Smooth muscle cell (in vitro differentiated cells): Measurements from ENCODE around the gene COIL. TPM values are rescaled to one million over a fixed set of nuclear protein-coding genes. Genes with fewer than 3 reads are reported as not detected.

Experiments used
- DNase-seq: peaks from one replicate; lab custom pipeline; 2025; ENCODE audit not compliant: unreplicated experiment; lab: John Stamatoyannopoulos, UW
- H2AFZ ChIP-seq: fragments of 200-600 bp; sonication (generic); 2 replicates; pipeline ENCODE4 v1.6.0; 2016; ENCODE audit warnings: antibody characterized with exemption, low read depth, mild to moderate bottlenecking
- H3F3A ChIP-seq: fragments of 200-600 bp; sonication (generic); 2 replicates; pipeline ENCODE4 v1.6.0; 2017; ENCODE audit warnings: antibody characterized with exemption, low read depth
- H3K27ac ChIP-seq: fragments of 200-600 bp; sonication (generic); 2 replicates; pipeline ENCODE4 v1.5.1; 2016; ENCODE audit warnings: low read depth, mild to moderate bottlenecking
- H3K27me3 ChIP-seq: fragments of 200-600 bp; sonication (generic); 2 replicates; pipeline ENCODE4 v1.6.1; 2016; ENCODE audit warnings: low read depth, mild to moderate bottlenecking
- H3K36me3 ChIP-seq: fragments of 200-600 bp; sonication (generic); 2 replicates; pipeline ENCODE4 v1.5.1; 2016; ENCODE audit warnings: low read depth
- H3K4me1 ChIP-seq: fragments of 200-600 bp; sonication (generic); 2 replicates; pipeline ENCODE4 v1.5.1; 2016; ENCODE audit warnings: low read depth
- H3K4me2 ChIP-seq: fragments of 200-600 bp; sonication (generic); 2 replicates; pipeline ENCODE4 v1.6.0; 2016; ENCODE audit warnings: mild to moderate bottlenecking
- H3K4me3 ChIP-seq: fragments of 200-600 bp; sonication (generic); 2 replicates; pipeline ENCODE4 v1.5.1; 2016; ENCODE audit warnings: mild to moderate bottlenecking
- H3K79me2 ChIP-seq: fragments of 200-600 bp; sonication (generic); 2 replicates; pipeline ENCODE4 v1.6.0; 2016; ENCODE audit warnings: low read depth, mild to moderate bottlenecking
- H3K9ac ChIP-seq: fragments of 200-600 bp; sonication (generic); 2 replicates; pipeline ENCODE4 v1.6.0; 2016; ENCODE audit warnings: low read depth
- H3K9me3 ChIP-seq: fragments of 200-600 bp; sonication (generic); replicated peaks from 2 replicates; pipeline ENCODE4 v1.5.1; 2016; ENCODE audit warnings: low read depth
- H4K20me1 ChIP-seq: fragments of 200-600 bp; sonication (generic); 2 replicates; pipeline ENCODE4 v1.6.0; 2016; ENCODE audit warnings: low read depth
- whole genome bisulfite sequencing: methylation state at CpG from one replicate; pipeline ENCODE4 v1.1.7; 2016; ENCODE audit warnings: low lambda C conversion rate; 5-methylcytosine and 5-hydroxymethylcytosine counted together
- polyA plus RNA-seq: library from polyadenylated mRNA; unstranded; fragments of >200 nt; fragmentation: Nextera tagmentation; extraction: Ambion mirVana; gene quantifications from 2 replicates; pipeline ENCODE4 v1.2.1, GENCODE V29; 2016
- total RNA-seq: library from RNA; depleted of rRNA; stranded (reverse); fragments of >200 nt; gene quantifications from 2 replicates; pipeline ENCODE4 v1.2.3, GENCODE V29; 2014
- TF ChIP-seq, protein P1 (sequence below): fragments of 200-600 bp; sonication (generic); IDR thresholded peaks from 2 replicates; pipeline ENCODE4 v1.5.1; 2017; ENCODE audit warnings: borderline replicate concordance, mild to moderate bottlenecking, antibody characterized with exemption; ENCODE audit not compliant: insufficient read depth, poor library complexity, severe bottlenecking

COIL gene
- total and polyA plus RNA-seq, 2 experiments from 2014 or later, result 15.5 to 30.3 TPM

DNA sequence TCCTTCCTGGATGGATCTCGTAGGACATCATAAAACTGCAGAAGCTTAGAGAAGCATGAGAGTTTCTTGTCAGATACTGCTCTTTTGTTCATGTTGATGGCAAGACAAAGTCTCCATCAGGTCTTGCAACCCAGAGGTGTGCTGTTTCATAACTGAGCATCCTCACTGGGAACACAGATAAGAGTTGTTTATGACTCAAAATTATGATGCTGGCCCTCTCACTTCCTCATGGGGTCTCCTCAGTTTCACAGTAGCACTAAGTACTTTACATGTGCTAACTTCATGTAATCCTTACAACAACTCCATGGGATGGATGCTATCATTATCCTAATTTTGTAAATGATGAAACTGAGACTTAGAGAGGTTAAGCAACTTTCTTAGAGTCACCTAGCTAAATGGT lies 31.5 kb upstream of the COIL start:
- Histone ChIP-seq H3K27me3 (no peaks in the 10 kb centered on the region), H4K20me1 (no peaks in the 10 kb centered on the region), H3F3A (no peaks in the 10 kb centered on the region), H3K79me2 (no peaks in the 10 kb centered on the region), H3K4me1 (no peaks in the 10 kb centered on the region), H3K27ac (no peak overlapping the region), H3K9me3 (no peaks in the 10 kb centered on the region), H2AFZ (no peak overlapping the region), H3K4me3 (no peak overlapping the region), H3K4me2 (no peak overlapping the region), H3K36me3 (no peaks in the 10 kb centered on the region), H3K9ac (no peak overlapping the region)
- no peak for DNase-seq
- TF ChIP-seq, protein P1, sequence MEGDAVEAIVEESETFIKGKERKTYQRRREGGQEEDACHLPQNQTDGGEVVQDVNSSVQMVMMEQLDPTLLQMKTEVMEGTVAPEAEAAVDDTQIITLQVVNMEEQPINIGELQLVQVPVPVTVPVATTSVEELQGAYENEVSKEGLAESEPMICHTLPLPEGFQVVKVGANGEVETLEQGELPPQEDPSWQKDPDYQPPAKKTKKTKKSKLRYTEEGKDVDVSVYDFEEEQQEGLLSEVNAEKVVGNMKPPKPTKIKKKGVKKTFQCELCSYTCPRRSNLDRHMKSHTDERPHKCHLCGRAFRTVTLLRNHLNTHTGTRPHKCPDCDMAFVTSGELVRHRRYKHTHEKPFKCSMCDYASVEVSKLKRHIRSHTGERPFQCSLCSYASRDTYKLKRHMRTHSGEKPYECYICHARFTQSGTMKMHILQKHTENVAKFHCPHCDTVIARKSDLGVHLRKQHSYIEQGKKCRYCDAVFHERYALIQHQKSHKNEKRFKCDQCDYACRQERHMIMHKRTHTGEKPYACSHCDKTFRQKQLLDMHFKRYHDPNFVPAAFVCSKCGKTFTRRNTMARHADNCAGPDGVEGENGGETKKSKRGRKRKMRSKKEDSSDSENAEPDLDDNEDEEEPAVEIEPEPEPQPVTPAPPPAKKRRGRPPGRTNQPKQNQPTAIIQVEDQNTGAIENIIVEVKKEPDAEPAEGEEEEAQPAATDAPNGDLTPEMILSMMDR, result no peak
- WGBS, result 35% methylated on average over 1 of the region's 1 CpG

DNA sequence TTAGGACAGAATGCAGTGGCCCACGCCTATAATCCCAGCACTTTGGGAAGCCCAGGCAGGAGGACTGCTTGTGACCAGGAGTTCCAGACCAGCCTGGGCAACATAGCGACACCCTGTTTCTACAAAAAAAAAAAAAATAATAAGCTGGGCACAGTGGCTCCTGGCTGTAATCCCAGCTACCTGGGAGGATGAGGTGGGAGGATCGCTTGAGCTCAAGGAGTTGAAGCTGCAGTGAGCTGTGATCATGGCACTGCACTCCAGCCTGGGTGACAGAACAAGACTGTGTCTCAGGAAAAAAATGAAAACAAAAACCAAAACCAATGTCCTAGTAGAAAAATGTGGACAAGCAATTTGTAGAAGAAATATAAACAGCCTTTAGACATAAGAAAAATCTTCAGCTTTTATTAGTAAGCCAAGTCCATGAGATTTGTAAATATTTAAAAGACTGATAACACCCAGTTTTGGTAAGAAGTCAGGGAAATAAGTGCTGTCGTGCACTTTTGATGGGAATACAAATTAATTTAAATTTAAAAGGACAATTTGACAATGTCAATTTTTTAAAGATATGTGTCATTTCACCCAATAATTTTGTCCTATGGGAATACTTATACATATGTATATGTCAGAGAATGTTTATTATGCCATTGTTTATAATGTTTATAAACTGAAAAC lies 28.2 kb upstream of the COIL start:
- Histone ChIP-seq H3K4me2 (no peak overlapping the region), H3K9me3 (no peaks in the 10 kb centered on the region), H3K27me3 (no peaks in the 10 kb centered on the region), H3K36me3 (no peaks in the 10 kb centered on the region), H3K4me3 (no peak overlapping the region), H3F3A (no peaks in the 10 kb centered on the region), H4K20me1 (no peaks in the 10 kb centered on the region), H3K9ac (no peak overlapping the region), H3K27ac (no peak overlapping the region), H2AFZ (no peak overlapping the region), H3K79me2 (no peaks in the 10 kb centered on the region), H3K4me1 (no peaks in the 10 kb centered on the region)
- TF ChIP-seq, protein P1, result no peak
- over 99% methylated on average over 4 of the region's 4 CpGs for WGBS
- DNase-seq, result no peak

DNA sequence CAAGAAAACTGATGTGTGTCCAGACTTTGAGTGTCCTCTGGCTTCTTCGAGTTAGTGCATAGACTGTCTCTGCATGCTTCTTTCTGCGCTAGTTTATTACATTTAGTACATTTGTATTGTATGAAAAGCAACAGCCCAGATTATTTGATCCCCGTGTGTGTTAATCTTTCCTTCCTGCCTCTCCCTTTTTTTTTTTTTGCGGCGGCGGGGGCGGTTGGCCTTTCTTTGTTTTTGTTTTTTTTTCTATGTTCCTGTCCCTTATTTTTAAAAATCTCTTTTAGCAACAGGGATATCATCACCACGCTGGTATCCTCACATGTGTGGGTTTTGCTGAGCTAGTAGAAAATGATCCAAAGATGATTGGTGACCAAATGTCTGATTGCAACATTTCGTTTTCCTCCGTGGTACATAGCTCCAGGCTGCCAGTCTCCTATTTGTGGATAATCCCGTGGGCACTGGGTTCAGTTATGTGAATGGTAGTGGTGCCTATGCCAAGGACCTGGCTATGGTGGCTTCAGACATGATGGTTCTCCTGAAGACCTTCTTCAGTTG lies 26.5 kb upstream of the COIL start:
- Histone ChIP-seq H3K79me2 (no peaks in the 10 kb centered on the region), H3K27ac (no peak overlapping the region), H3K9ac (no peak overlapping the region), H3K4me1 (peaks cover 9% of the 10 kb centered on the region), H3K4me2 (no peak overlapping the region), H3K27me3 (no peaks in the 10 kb centered on the region), H3K9me3 (no peaks in the 10 kb centered on the region), H3K36me3 (no peaks in the 10 kb centered on the region), H3K4me3 (no peak overlapping the region), H3F3A (no peaks in the 10 kb centered on the region), H4K20me1 (no peaks in the 10 kb centered on the region), H2AFZ (no peak overlapping the region)
- 94% methylated on average over 11 of the region's 11 CpGs for WGBS
- no peak for DNase-seq
- TF ChIP-seq, protein P1, result no peak
